ENCODE measurements around the gene ABCC2.

DNA sequence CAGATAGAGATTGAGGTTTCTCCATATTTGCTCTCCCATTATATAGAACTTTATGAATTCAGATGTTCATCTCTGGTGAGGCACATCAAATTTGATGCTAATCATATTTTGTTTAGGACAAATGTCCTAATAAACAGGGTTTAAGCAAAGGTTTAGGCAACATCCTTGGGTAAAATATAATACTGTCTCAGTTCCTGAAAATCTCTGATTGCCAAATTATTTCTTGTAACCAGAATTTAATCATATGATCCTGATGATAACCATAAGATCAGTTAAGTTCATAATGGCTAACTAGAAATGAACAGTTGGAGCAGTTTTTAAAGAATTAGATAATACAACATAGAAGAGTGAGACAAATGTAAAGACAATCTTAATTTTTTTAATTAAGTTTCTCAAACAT lies 31.8 kb upstream of the ABCC2 start:
- TF ChIP-seq, protein P1, sequence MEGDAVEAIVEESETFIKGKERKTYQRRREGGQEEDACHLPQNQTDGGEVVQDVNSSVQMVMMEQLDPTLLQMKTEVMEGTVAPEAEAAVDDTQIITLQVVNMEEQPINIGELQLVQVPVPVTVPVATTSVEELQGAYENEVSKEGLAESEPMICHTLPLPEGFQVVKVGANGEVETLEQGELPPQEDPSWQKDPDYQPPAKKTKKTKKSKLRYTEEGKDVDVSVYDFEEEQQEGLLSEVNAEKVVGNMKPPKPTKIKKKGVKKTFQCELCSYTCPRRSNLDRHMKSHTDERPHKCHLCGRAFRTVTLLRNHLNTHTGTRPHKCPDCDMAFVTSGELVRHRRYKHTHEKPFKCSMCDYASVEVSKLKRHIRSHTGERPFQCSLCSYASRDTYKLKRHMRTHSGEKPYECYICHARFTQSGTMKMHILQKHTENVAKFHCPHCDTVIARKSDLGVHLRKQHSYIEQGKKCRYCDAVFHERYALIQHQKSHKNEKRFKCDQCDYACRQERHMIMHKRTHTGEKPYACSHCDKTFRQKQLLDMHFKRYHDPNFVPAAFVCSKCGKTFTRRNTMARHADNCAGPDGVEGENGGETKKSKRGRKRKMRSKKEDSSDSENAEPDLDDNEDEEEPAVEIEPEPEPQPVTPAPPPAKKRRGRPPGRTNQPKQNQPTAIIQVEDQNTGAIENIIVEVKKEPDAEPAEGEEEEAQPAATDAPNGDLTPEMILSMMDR (IDR thresholded peaks at IDR 0.05) = no peak
- TF ChIP-seq POLR2A (IDR thresholded peaks at IDR 0.05) (no peak), POLR2AphosphoS5 (IDR thresholded peaks at IDR 0.05) (no peak), EP300 (IDR thresholded peaks at IDR 0.05) (no peak)
